ENCODE measurements around the gene GCM1.
A peak's percentile ranks its signal among the peaks of the same experiment; 100 is the strongest.
"Not testable (repeated sequence)": the region's sequence is repeated elsewhere in the genome, so short reads cannot be mapped to it uniquely, and the experiment has no call there.

The GCM1 gene, protein sequence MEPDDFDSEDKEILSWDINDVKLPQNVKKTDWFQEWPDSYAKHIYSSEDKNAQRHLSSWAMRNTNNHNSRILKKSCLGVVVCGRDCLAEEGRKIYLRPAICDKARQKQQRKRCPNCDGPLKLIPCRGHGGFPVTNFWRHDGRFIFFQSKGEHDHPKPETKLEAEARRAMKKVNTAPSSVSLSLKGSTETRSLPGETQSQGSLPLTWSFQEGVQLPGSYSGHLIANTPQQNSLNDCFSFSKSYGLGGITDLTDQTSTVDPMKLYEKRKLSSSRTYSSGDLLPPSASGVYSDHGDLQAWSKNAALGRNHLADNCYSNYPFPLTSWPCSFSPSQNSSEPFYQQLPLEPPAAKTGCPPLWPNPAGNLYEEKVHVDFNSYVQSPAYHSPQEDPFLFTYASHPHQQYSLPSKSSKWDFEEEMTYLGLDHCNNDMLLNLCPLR

DNA sequence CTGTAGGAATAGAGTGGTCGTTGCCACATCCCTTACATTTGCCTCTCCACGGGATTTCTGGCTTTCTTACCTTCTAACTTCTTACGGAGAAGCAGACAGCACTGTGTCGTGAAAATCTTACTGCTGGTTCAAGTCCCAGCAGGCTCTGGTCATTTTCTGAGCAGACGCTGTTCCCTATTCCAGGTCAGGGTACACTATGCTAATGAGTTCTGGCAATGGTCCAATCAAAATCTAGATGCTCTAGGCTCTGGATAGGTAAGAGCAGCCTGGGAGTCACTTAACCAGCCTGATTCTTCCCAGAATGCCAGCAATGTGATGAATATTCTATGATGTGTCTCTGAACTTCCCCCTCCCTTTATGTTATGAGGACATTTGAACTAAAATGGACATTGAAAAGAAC, at the start of gene GCM1:
Gene GCM1 (minus strand): TSS at position 158 of the 400 bp plus-strand sequence. CDS start 3,209 bp downstream, outside the sequence.
- no peak for DNase-seq

DNA sequence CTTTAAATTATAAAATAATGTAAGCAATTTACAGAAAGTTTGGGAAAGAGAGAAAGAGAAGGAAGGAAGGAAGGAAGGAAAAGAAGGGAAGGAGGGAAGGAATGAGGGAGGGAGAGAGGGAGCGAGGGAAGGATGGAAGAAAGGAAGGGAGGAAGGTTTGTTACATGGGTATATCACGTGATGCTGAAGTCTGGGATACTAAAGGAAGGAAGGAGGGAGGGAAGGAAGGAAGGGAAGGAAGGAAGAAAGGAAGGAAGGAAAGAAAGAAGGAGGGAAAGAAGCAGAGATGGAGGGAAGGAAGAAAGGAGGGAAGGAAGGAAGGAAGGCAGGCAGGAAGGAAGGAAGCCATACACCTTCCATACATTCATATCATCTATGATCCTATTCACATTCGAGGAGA, 48.9 kb upstream of the GCM1 start:
- no peak for DNase-seq

DNA sequence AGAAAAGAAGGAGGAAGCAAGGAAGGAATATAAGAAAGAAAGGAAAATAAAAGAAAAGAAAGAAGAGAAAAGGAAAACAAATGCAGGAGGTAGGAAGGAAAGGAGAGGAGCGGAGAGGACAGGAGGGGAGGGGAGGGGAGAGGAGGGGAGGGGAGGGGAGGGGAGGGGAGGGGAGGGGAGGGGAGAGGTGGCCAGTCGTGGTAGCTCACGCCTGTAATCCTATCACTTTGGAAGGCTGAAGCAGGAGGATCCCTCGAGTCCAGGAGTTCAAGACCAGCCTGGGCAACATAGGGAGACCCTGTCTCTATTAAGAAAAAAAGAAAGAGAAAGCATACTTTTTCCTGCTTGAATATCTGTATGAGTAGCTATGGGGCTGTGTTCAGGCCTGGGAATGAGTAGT, 46.4 kb upstream of the GCM1 start:
- DNase-seq = no peak

DNA sequence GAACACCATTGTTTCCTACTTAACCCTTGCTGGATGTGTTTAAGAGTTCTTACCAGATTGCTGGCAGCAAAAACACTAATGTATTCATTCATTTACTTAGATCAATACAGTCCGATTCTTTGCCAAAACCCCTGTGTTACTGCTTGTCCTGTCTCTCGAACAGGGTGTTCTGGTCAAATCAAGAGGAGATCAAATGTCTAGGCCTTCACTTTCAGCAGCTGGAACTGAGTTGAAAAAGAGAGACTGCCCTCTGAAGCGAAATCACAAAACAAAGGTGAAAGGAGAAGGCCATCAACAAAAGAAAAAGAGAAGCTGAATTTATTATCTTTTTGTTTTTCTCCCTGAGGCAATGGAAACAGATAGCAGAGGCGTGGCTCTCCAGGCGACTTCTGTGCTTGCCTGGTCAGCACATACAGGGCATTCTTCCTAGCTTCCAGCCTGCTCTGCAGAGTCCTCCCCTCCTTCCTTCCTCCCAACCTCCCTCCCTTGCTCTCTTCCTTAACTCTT, 44.1 kb upstream of the GCM1 start:
- no peak for DNase-seq

DNA sequence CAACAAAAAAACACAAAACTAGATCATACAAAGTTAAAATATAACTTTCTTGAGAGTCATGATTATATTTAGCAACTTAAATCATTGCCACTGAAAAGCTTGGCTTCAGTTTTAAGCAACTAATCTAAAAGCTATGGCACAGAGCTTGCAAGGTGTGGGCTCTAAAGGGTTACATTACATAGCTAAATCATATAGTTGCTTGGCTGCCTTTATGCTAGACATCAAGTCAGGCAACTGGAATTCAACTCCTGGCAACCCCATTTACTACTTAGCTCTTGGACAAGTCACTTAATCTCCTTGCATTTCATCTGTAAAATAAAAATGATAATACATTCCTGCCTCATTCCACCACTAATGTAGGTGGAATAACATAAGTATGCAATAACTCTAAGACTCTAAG, 40.9 kb upstream of the GCM1 start:
- DNase-seq = no peak

DNA sequence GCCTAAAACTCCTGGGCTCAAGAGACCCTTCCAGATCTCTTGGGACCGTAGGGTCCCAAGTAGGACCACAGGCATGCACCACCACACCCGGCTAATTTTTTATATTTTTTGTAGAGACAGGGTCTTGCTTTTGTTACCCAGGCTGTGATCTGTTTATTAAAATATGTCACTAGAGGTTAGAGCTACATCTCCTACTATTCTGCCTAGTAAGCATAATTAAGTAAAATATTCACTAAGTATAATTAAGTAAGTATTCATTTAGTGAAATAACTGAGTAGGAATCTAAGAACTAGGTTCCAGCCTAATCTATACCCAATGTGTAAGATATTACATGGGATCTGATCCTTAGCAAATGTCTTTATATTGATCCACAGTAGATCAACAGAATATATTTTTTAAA, 40.2 kb upstream of the GCM1 start:
- no peak for DNase-seq

DNA sequence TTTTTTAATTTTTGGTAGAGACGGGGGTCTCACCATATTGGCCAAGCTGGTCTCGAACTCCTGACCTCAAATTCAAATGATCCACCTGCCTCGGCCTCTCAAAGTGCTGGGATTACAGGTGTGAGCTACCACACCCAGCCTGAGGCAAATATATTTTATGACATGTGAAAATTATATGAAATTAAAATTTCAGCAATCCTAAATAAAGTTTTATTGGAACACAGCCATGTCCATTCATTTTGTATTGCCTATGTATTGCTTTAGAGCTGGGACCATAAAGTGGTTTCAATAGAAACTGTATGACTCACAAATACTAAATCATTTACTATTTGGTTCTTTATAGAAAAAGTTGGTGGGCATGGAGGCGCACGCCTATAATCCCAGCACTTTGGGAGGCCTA, 32.0 kb upstream of the GCM1 start:
- no peak for DNase-seq

DNA sequence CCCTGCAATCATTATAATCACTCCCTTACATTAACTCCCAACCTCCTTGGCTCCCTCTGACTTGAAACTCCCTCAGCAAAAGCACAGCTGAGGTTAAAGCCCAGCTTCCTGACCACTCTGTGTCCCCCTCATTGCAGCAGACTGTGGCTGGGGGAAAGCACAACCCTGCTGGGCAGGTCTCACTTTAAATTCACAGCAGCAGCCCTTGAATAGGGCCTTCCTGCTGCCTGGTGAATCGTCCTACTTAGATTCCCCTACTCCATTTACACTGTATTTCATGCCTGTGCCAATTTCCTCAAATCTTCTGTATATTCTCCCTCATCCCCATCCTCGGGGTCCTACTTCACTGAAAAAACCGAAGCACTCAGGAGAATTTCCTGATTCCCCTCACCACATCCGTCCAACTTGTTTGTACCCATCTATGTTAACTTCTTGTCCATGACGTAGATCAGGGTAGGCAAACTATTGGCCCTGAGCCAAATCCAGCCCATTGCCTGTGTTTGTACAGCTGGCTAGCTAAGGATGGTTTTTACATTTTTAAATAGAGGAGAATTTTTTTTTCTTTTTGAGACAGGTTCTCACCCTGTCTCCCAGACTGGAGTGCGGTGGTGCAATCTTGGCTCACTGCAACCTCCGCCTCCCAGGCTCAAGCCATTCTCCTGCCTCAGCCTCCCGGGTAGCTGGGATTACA, 31.5 kb upstream of the GCM1 start:
- DNase-seq = no peak

DNA sequence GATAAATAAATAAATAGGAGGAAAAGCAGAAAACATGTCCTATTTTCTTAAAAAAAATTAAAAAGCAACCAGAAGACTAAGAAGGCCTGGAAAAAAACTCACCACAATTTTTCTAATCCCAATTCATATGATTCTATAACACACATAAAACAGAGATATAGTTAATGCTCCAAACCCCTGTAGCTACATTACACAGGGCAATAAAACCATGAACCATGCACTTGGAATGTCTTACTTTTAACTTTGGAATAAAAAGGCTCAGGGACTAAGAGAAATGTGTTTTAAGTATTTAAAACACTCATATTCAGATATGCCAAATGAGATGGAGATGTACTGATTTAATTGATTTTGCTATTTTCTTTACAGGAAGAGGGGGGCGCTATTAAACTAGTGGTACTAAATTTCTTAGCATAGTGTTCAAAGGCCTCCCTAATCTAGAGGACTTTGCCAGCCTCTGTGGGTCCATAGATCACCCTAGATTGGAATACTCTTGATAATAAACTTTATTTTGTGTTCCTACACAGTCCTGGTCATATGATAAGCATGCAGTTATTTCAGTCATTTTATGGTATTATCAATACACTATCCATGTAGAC, 30.3 kb upstream of the GCM1 start:
- no peak for DNase-seq

DNA sequence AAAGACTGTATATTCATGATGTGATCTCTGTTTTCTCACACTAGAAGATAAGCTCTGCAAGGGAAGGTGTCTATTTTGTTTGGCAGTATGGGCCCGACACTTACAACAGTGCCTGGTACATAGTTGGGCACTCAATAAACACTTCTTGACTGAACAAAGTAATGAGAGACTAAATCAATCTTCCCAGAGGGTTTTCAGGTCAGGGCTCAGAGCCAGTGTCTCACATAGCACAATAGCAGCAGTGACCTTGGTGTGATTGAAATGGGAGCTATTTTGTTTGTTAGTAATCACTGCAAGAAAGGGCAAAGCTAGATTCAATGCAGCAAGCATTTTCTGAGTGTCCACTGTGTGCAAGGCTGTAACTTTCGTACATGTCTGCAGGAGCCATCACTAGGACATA, 26.4 kb upstream of the GCM1 start:
- no peak for DNase-seq

DNA sequence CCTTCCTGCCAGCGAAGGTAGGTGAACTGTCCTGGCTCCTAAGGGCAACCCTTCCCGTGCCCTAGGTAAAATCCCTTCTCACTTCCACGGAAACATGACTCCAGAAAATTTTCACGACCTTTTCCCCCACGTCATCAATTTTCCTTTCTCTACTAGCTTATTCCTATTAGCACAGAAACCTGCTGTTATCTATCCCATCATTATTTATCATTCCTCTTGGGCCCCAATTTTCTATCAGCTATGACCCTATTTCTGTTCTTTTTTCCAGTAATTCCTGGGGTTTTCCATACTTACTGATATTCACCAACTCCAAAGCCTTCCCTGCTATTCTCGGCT, 23.8 kb upstream of the GCM1 start:
- no peak for DNase-seq

DNA sequence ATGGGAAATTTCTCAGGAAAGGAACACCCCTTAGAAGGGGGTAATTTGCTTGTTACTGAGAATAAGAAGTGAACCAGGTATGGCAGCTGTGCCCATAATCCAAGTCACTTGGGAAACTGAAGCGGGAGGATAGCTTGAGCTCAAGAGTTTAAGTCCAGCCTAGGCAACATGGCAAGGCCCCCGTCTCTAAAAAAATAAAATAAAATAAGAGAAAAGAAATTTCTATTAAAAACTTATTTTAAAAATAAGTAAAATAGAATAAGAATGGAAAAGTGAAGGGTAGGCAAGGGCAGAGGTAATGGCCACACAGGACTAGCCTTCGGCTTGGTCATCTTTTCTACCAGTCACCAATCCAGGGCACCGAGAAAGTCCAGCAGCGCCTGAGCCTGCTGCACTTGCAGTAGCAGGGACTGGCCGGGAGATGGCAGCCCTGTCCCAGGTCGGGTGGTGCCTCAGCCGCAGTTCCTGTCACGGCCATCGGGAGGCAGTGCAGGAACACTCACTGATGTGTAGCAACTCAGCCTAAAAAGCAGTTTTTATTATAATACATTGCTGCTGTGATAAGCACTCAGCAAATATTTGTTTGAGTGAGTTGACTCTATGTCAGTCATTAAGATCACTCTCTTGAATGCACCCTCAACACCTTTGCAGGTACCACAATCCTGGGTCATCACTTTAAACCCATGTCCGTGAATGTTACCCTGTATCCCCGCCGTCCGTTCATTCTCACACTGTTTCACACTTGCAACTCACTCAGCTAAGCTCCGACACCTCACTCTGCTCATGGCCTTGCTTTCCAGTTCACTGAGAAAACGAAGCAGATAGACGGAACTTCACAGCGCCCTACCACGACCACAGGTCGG, 23.2 kb upstream of the GCM1 start:
- peak; percentile 40 for DNase-seq

DNA sequence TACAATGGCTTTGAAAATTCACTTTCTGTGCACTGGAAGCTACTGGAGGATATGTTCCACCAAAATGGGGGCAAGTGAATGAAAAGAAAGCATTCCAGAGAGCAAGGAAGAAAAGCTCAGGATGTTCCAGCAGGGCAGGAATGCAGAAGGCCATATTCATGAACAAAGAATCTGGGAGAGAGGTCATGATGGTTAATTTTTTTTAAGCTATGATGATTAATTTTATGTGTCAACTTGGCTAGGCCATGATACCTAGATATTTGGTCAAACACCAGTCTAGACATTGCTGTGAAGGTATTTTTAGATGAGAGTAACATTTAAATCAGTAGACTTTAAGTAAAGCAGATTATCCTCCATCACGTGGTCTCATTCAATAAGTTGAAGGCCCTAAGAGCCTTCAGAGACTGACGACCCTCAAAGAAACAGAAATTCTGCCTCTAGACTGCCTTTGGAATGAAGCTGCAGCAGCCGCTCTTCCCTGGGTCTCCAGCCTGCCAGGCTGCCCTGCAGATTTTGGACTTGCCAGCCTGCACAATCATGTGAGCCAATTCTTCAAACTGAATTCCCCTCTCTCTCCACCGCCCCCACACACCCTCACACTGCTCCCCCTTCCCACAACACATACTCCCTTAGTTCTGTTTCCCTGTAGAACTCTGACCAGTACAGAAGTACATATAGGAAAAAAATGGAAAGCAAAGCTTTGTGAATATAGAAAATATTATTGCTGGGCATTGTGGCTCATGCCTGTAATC, 20.1 kb upstream of the GCM1 start:
- no peak for DNase-seq

DNA sequence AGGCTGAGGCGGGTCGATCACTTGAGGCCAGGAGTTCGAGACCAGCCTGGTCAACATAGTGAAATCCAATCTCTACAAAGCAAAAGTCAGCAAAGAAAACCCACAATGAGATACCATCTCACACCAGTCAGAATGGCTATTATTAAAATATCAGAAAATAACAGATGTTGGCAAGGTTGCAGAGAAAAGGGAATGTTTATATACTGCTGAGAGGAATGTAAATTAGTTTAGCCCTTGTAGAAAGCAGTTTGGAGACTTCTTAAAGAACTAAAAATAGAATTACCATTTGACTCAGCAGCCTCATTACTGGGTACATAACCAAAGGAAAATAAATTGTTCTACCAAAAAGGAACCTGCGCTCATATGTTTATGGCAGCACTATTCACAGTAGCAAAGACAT, 16.7 kb upstream of the GCM1 start:
- no peak for DNase-seq

DNA sequence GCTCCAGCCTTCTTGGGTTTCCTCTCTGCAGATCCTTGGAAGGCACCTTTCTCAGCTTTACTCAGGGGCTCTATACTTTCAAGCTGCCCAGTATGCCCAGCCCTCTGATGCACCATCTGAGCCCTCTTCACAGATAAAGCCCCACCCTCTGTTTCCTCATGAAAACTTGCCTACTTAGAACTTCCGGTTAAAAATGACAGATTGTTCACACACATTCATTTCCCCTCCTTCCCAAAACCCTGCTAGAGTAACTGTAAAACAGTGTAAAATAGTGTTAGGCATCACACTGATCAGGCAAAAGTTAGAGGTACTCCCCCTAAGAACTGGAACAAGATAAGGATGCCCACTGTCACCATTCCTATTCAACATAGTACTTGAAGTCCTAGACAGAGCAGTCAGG, 14.0 kb upstream of the GCM1 start:
- no peak for DNase-seq

DNA sequence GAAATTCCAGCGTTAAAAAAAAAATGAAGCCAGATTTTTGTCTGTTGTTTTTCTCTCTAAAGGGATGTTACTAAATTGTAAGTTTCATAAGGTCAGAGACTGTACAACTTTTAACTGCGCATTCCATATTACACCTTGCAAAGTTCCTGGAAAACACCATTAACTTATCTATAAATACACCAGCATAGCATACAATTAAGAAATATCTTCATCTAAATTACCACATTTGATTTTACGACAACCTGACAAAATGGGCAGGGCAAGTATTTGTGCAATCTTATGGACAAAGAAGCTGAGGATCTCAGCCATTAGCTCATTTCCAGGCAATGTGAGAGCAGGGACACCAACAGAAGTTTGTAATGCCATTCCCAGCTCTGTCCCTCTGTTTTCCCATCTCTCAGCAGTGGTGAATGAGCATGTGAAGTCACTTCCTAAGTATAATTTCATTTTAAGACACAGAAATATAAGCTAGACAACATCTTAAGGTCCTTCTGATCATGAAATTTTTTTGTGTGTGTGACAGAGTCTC, 12.9 kb upstream of the GCM1 start:
- no peak for DNase-seq

DNA sequence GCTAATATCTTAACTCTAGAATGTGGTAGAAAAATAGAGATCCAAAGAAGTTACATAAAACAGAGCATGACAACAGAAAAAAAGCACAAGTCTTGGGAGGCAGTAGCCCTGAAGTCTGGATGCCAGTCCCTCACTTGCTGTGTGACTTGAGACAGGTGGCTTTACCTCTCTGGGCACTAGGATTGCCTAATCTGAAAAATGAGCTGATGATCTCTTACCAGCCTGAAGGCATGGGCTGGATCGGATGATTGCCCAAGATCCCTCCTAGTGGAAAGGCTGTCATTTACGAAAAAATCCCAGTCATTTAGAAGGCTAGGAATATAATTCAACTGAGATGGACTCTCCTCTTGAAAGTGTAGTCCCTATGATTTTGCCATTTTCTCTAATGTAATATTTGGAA, 10.9 kb upstream of the GCM1 start:
- no peak for DNase-seq

DNA sequence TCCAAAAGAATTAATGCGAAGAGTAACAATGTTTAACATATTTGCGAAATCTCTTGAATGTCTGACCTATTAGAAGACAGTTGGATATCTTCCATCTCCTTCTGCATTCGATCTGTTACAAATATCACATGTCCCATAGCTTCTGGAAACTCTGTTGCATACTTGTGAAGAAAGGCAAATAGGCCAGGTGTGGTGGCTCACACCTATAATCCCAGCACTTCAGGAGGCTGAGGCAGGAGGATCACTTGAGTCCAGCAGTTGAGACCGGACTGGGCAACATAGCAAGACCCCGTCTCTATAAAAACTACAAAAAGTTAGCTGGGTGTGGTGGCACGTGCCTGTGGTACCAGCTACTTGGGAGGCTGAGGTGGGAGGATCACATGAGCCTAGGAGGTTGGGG, 9.4 kb upstream of the GCM1 start:
- not testable (repeated sequence) for DNase-seq

DNA sequence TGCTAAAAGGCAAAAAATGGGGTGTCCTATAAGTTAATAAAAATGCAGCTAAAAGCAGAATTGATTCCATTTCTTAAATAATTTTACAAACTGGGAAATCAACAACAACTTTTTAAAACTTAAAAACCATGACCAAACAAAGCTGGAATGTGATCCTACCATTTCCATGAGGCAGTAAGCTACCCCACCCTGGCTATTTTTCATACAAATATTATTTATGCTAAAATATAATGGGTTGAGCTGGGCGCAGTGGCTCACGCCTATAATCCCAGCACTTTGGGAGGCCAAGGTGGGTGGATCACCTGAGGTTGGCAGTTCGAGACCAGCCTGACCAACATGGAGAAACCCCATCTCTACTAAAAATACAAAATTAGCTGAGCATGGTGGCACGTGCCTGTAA, 6.6 kb upstream of the GCM1 start:
- not testable (repeated sequence) for DNase-seq

DNA sequence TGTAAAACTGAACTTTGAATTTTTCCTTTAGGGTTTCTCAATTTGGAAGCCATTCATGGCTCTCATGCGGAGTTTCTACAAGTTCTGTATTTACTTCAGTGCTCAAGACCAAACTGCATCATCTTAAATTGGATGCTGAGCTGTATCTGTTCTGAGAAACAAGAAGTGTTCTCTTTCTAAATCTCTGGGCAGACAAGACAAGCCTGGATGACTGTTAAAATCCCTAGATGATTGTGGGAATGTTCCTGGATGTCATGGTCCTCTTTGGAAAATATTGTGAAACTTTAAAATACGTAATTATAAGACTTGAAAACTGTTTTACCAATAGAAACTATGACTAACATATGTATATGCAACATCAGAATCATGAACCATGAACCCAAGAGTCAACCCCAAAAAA, 6.2 kb upstream of the GCM1 start:
- no peak for DNase-seq

DNA sequence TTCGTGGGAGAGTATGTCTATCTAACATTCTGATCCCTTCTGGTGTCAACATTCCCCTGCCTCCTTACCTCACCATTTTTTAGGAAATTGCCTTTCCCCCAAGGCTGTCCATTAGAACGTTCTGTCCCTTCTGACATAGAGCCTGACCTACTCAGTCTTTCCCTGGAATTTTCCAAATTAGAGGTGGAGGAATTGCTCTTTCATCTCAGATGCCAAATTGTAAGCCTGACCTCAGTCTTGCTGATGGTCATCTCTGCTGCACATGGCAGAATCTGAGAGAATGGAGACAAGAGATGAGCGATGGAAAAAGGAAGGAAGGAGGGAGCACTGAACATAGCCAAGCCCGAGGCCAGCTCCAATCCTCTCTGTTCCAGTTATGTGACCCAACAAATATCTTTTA, 5.4 kb upstream of the GCM1 start:
- DNase-seq = no peak

DNA sequence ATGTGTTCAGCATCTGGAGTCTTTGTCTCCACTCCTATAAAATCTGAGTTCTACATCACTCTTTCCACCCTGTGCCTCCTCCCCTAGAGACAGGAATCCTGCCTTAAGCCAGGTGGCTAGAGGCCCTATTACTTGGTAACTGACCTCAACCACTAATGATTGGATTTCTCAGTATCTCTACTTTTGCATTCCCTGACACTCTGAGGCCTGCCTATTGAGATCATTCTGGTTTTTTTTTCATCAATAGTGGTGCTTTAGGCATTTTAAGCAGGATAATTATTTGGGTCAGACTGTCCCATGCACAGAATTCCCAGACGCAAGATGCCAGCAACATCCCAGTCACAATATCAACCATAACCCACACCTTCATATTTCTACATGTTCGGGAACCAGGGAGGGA, 3.9 kb upstream of the GCM1 start:
- no peak for DNase-seq
